GM12878 (cell line): Measurements from ENCODE around the gene ZNF629. TPM values are rescaled to one million over a fixed set of nuclear protein-coding genes. Genes with fewer than 3 reads are reported as not detected.

Source experiments
- ATAC-seq: fragments of 200-7000 bp; cut with Tn5 transposase; 3 replicates; pipeline ENCODE4 v1.9.1; 2020; ENCODE audit warnings: mild to moderate bottlenecking, moderate library complexity
- BruUV-seq: library from RNA; stranded (reverse); fragments of 400-500 nt; replicated peaks from 2 replicates; lab custom pipeline; 2021; lab: Mats Ljungman, UMichigan
- CTCF ChIA-PET: fragments of 300-600 bp; sonication (Branson Sonifier 250); formaldehyde crosslinking; extraction: SDS; loops from one replicate; lab custom pipeline; 2021; ENCODE audit warnings: inconsistent platforms; lab: Yijun Ruan, JAX
- POLR2A ChIA-PET: fragments of 350-600 bp; formaldehyde crosslinking; extraction: SDS; loops from one replicate; lab custom pipeline; 2021; ENCODE audit warnings: inconsistent platforms; lab: Charles Lee
- RAD21 ChIA-PET: fragments of 300-600 bp; sonication (Branson Sonifier 250); formaldehyde crosslinking; loops from one replicate; lab custom pipeline; 2023; ENCODE audit warnings: antibody characterized with exemption; ENCODE audit not compliant: unreplicated experiment; lab: Charles Lee
- SMC1A ChIA-PET: fragments of 300-600 bp; sonication (Branson Sonifier 250); formaldehyde crosslinking; loops from one replicate; lab custom pipeline; 2023; ENCODE audit not compliant: unreplicated experiment, uncharacterized antibody; lab: Charles Lee
- DNase-seq: peaks from one replicate; pipeline ENCODE4 v3.0.0-alpha.2; 2011; ENCODE audit warnings: low read depth, low spot score
- FAIRE-seq: peaks from 3 replicates; lab custom pipeline; 2011; peaks lifted over from hg19 to GRCh38; lab: Jason Lieb, UNC
- H2AFZ ChIP-seq: 2 replicates; pipeline ENCODE4 v1.6.0; 2011; ENCODE audit warnings: low read depth, low read length, control low read depth; ENCODE audit not compliant: control insufficient read depth
- H3K27ac ChIP-seq: 2 replicates; pipeline ENCODE4 v1.5.1; 2011; ENCODE audit warnings: control low read depth; ENCODE audit not compliant: control insufficient read depth, insufficient read depth
- H3K27me3 ChIP-seq, 2 experiments: replicated peaks in 1 of 2; 2 replicates each; pipeline versions ENCODE4 v1.6.0 to v1.6.1; 2011; ENCODE audit warnings: low read length in 1 of 2; ENCODE audit not compliant: control insufficient read depth in 2 of 2, insufficient read depth in 2 of 2
- H3K36me3 ChIP-seq, 2 experiments: 2 replicates each; pipeline ENCODE4 v1.5.1; 2011; ENCODE audit warnings: low read length in 1 of 2; ENCODE audit not compliant: control insufficient read depth in 2 of 2, insufficient read depth in 2 of 2
- H3K4me1 ChIP-seq: 2 replicates; pipeline ENCODE4 v1.6.1; 2011; ENCODE audit warnings: mild to moderate bottlenecking, low read length, moderate library complexity, mixed read lengths; ENCODE audit not compliant: control insufficient read depth, insufficient read depth
- H3K4me2 ChIP-seq: 2 replicates; pipeline ENCODE4 v1.6.0; 2011; ENCODE audit warnings: control low read depth; ENCODE audit not compliant: control insufficient read depth, insufficient read depth
- H3K4me3 ChIP-seq: fragments of 200-600 bp; sonication (generic); 2 replicates; pipeline ENCODE4 v1.5.1; 2016
- H3K79me2 ChIP-seq: 2 replicates; pipeline ENCODE4 v1.6.0; 2011; ENCODE audit warnings: low read length; ENCODE audit not compliant: control insufficient read depth, insufficient read depth
- H3K9ac ChIP-seq: 2 replicates; pipeline ENCODE4 v1.8.0; 2011; ENCODE audit warnings: low read length, control low read depth, mixed read lengths; ENCODE audit not compliant: control insufficient read depth, insufficient read depth
- H3K9me3 ChIP-seq: replicated peaks from 3 replicates; pipeline ENCODE4 v1.5.1; 2011; ENCODE audit warnings: mild to moderate bottlenecking, low read length; ENCODE audit not compliant: control insufficient read depth, insufficient read depth
- H4K20me1 ChIP-seq: 2 replicates; pipeline ENCODE4 v1.6.0; 2011; ENCODE audit not compliant: control insufficient read depth, insufficient read depth
- ASH2L ChIP-seq: fragments of 300-600, 200-600 bp; sonication (generic); IDR thresholded peaks from 2 replicates; pipeline ENCODE4 v1.6.1; 2017; ENCODE audit warnings: low read depth, mild to moderate bottlenecking, borderline replicate concordance
- BHLHE40 ChIP-seq, 2 experiments: fragments of 450-650 bp in 1 of 2; IDR thresholded peaks; 2 replicates each; pipeline ENCODE4 v1.6.1; 2011 to 2017; ENCODE audit warnings: low read depth in 2 of 2, borderline replicate concordance in 1 of 2, improper control_type of control experiment in 1 of 2, low read length in 1 of 2, mild to moderate bottlenecking in 1 of 2
- CHD2 ChIP-seq: IDR thresholded peaks from 2 replicates; pipeline ENCODE4 v1.6.1; 2011; ENCODE audit warnings: low read depth, low read length, improper control_type of control experiment, borderline replicate concordance
- CHD4 ChIP-seq: fragments of 200-600 bp; sonication (generic); IDR thresholded peaks from 2 replicates; pipeline ENCODE4 v1.6.1; 2016; ENCODE audit warnings: mild to moderate bottlenecking
- GATAD2B ChIP-seq: fragments of 450-650 bp; conservative IDR thresholded peaks from 2 replicates; pipeline ENCODE4 v1.6.1; 2017; ENCODE audit warnings: low read depth, mild to moderate bottlenecking, moderate library complexity
- HDAC6 ChIP-seq: fragments of 200-600 bp; sonication (generic); IDR thresholded peaks from one replicate; pipeline ENCODE4 v1.8.0; 2017; ENCODE audit warnings: antibody characterized with exemption; ENCODE audit not compliant: unreplicated experiment
- RCOR1 ChIP-seq: conservative IDR thresholded peaks from 2 replicates; pipeline ENCODE4 v1.6.1; 2012; ENCODE audit warnings: low read depth, low read length, improper control_type of control experiment
- SMARCA5 ChIP-seq: fragments of 450-650 bp; IDR thresholded peaks from 2 replicates; pipeline ENCODE4 v1.6.1; 2017; ENCODE audit warnings: mild to moderate bottlenecking
- SREBF1 ChIP-seq: IDR thresholded peaks from 2 replicates; pipeline ENCODE4 v1.6.1; 2012; ENCODE audit warnings: mild to moderate bottlenecking, low read length
- STAT1 ChIP-seq: fragments of 450-650 bp; conservative IDR thresholded peaks from 2 replicates; pipeline ENCODE4 v1.6.1; 2014; ENCODE audit warnings: antibody characterized with exemption, mild to moderate bottlenecking
- ZNF622 ChIP-seq: fragments of 450-650 bp; IDR thresholded peaks from 2 replicates; pipeline ENCODE4 v1.6.1; 2017; ENCODE audit warnings: mild to moderate bottlenecking, inconsistent platforms
- WGBS: methylation state at CpG from one replicate; pipeline ENCODE4 v1.1.6; 2016; ENCODE audit warnings: low lambda C conversion rate; ENCODE audit not compliant: insufficient replicate concordance, insufficient coverage; ENCODE audit errors: missing lambda C conversion rate; 5-methylcytosine and 5-hydroxymethylcytosine counted together
- in situ Hi-C: fragments of 300-500 bp; cut with MboI; formaldehyde crosslinking; loops from 9 replicates; pipeline ENCODE4 v1.14.3; 2018; ENCODE audit warnings: mixed read lengths
- intact Hi-C: fragments of 100-400 bp; cut with micrococcal nuclease; formaldehyde crosslinking; loops from one replicate; pipeline ENCODE4 v1.14.2; 2022; ENCODE audit not compliant: unreplicated experiment
- polyA plus RNA-seq, 11 experiments: library from polyadenylated mRNA; depleted of rRNA in 4 of 11; unstranded in 6 of 11; stranded (reverse) in 5 of 11; fragments of >200 nt; fragmentation: Nextera tagmentation in 4 of 11; fragmentation: Illumina TruSeq in 1 of 11; extraction: Ambion mirVana in 4 of 11; extraction: Trizol in 1 of 11; gene quantifications; 1 replicate in 1 of 11; 2 replicates in 10 of 11; pipeline versions ENCODE4 v1.2.1 to v1.2.3, GENCODE V29; 2011 to 2016; ENCODE audit warnings: inconsistent platforms in 2 of 11, missing spikeins in 2 of 11, low read depth in 1 of 11
- total RNA-seq, 4 experiments: library from RNA; depleted of rRNA in 3 of 4; stranded (reverse); fragments of >200 nt in 3 of 4; fragmentation: Illumina TruSeq in 1 of 4; extraction: Trizol in 1 of 4; gene quantifications; 2 replicates each; pipeline versions ENCODE4 v1.2.1 to v1.2.3, GENCODE V29; 2013 to 2021
- TF ChIP-seq, protein P1 (sequence below): fragments of 450-650 bp; IDR thresholded peaks from 2 replicates; pipeline ENCODE4 v1.6.1; 2017; ENCODE audit warnings: low read depth, mild to moderate bottlenecking, moderate library complexity
- TF ChIP-seq, protein P2 (sequence below): fragments of 450-650 bp; IDR thresholded peaks from 2 replicates; pipeline ENCODE4 v1.6.1; 2014; ENCODE audit warnings: mild to moderate bottlenecking
- TF ChIP-seq, protein P3 (sequence below): fragments of 450-650 bp; IDR thresholded peaks from 2 replicates; pipeline ENCODE4 v1.6.1; 2017; ENCODE audit warnings: mild to moderate bottlenecking, moderate library complexity

Gene ZNF629
- total and polyA plus RNA-seq, 10 of the 15 experiments (the other 5 are each of a cell fraction or from before 2014, with no cell fraction given), result 0.02 to 0.69 (median 0.40) TPM

DNA sequence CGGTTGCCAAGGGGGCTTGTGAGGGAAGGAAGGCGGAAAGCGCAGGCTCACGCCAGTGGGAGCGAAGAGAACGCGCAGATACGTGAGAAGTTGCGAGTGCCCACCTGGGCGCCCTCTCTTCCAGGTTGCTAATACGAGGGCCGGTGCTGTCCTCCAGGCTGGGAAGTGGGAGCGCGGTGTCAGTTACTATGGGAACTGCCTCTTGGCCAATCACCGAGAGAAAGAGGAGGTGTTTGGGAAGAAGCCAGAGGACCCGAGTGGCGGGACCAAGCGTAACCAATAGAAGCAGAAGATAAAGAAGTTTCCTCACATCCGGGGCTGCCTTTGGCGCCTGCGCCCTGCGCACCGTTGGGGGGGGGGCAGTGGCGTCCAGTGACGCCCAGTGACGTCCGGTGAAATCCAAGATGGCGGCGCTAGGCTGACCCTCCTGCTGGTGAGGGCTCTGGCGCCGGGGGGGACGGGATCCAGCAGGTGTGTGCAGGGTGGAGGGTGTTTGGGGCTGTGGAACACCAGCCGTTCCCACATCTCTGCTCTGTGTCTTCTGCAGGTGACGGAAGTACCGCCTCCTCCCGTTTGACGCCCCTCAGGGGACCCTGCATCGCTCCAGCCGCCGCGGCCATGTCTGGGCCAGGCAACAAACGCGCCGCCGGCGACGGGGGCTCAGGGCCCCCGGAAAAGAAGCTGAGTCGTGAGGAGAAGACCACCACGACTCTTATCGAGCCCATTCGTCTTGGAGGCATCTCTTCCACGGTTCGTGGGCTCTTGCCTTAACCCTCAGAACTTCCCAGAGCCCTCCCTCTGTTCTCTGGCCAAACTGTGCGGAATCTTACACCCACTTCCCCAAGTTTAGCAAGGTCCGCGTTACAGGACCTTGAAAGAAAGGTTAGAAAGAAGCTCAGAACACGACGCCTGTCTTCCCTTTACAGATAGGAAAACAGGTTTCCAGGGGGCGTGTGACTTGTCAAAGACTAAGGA is 24.8 kb downstream of the ZNF629 start, which contains the start of the genes CFAP119 and RNF40 (continued):
- 0 out of 2 replicates have a peak, but pooled peaks have one; percentile 40 for TF ChIP-seq CHD2
- TF ChIP-seq, protein P1, sequence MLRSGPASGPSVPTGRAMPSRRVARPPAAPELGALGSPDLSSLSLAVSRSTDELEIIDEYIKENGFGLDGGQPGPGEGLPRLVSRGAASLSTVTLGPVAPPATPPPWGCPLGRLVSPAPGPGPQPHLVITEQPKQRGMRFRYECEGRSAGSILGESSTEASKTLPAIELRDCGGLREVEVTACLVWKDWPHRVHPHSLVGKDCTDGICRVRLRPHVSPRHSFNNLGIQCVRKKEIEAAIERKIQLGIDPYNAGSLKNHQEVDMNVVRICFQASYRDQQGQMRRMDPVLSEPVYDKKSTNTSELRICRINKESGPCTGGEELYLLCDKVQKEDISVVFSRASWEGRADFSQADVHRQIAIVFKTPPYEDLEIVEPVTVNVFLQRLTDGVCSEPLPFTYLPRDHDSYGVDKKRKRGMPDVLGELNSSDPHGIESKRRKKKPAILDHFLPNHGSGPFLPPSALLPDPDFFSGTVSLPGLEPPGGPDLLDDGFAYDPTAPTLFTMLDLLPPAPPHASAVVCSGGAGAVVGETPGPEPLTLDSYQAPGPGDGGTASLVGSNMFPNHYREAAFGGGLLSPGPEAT, result peak; percentile 72
- TF ChIP-seq, protein P2, sequence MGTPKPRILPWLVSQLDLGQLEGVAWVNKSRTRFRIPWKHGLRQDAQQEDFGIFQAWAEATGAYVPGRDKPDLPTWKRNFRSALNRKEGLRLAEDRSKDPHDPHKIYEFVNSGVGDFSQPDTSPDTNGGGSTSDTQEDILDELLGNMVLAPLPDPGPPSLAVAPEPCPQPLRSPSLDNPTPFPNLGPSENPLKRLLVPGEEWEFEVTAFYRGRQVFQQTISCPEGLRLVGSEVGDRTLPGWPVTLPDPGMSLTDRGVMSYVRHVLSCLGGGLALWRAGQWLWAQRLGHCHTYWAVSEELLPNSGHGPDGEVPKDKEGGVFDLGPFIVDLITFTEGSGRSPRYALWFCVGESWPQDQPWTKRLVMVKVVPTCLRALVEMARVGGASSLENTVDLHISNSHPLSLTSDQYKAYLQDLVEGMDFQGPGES, result no peak
- TF ChIP-seq SMARCA5, result no peak

DNA sequence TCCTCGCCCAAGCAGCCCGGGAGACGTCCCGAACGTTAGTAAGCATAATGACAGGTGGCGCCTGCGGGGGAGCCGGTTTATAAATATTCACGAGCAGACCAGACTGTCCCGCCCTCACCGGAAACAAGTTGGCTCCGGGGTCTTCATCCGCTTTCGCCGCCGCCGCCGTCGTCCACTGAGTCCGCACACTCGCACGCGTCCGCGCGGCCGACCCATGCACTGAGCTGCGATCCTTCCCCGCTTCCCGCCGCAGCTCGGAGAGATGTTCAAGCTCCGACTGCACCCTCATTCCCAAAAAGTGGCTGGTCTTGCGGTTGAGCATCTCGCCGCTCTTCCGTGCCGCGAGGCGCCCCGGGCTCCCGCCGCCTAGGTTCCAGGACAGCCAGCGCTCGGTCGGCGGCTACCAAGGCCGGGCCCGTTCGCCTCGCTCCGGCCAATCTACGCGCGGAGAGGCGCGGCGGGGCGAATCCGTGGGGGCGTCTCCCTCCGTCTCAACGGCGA is 25.5 kb downstream of the ZNF629 start:
- ChIA-PET CTCF (interaction anchor here (0.6 kb wide), 1 partner anchor 11 kb away, joined by 3 read pairs; no protein-coding TSS in a partner anchor), POLR2A (no interaction called here), RAD21 (no interaction called here), SMC1A (interaction anchor here (1.8 kb wide), 1 partner anchor 180 kb away, joined by 5 read pairs; no protein-coding TSS in a partner anchor)
- Histone ChIP-seq H4K20me1 (no peaks in the 10 kb centered on the region), H2AFZ (peak overlapping the region; percentile 94), H3K9me3 (no peaks in the 10 kb centered on the region), H3K27ac (peak overlapping the region; percentile 74), H3K4me1 (peaks cover 9% of the 10 kb centered on the region), H3K4me3 (peak overlapping the region; percentile 83), H3K9ac (peak overlapping the region; percentile 65), H3K79me2 (peaks cover 15% of the 10 kb centered on the region), H3K27me3 (no peaks in the 10 kb centered on the region), H3K4me2 (peak overlapping the region; percentile 93), H3K36me3 (peaks cover 16 to 23% of the 10 kb centered on the region in 2 experiments; a peak in 3 of 4 replicates)
- no TSS peak for BruUV-seq
- ATAC-seq (peak; percentile 65), DNase-seq (no peak), FAIRE-seq (peak; percentile 52)
- in situ Hi-C loops (loop anchor here (25.0 kb wide), 1 partner anchor 1126 kb away; no protein-coding TSS in a partner anchor), intact Hi-C loops (loop anchor here (5.0 kb wide), 2 partner anchors 104 to 161 kb away; partner anchors contain the start of genes FBRS and FBXL19)
- under 1% methylated on average over 60 of the region's 64 CpGs for WGBS
- TF ChIP-seq, protein P3, sequence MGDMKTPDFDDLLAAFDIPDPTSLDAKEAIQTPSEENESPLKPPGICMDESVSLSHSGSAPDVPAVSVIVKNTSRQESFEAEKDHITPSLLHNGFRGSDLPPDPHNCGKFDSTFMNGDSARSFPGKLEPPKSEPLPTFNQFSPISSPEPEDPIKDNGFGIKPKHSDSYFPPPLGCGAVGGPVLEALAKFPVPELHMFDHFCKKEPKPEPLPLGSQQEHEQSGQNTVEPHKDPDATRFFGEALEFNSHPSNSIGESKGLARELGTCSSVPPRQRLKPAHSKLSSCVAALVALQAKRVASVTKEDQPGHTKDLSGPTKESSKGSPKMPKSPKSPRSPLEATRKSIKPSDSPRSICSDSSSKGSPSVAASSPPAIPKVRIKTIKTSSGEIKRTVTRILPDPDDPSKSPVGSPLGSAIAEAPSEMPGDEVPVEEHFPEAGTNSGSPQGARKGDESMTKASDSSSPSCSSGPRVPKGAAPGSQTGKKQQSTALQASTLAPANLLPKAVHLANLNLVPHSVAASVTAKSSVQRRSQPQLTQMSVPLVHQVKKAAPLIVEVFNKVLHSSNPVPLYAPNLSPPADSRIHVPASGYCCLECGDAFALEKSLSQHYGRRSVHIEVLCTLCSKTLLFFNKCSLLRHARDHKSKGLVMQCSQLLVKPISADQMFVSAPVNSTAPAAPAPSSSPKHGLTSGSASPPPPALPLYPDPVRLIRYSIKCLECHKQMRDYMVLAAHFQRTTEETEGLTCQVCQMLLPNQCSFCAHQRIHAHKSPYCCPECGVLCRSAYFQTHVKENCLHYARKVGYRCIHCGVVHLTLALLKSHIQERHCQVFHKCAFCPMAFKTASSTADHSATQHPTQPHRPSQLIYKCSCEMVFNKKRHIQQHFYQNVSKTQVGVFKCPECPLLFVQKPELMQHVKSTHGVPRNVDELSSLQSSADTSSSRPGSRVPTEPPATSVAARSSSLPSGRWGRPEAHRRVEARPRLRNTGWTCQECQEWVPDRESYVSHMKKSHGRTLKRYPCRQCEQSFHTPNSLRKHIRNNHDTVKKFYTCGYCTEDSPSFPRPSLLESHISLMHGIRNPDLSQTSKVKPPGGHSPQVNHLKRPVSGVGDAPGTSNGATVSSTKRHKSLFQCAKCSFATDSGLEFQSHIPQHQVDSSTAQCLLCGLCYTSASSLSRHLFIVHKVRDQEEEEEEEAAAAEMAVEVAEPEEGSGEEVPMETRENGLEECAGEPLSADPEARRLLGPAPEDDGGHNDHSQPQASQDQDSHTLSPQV, result no peak
- TF ChIP-seq SREBF1 (no peak), CHD4 (no peak), GATAD2B (peak; percentile 44; the same call in 1 of the 2 replicates), STAT1 (no peak), HDAC6 (no peak), RCOR1 (no peak), BHLHE40 (IDR thresholded peaks at IDR 0.05; ENCODE audit: borderline replicate concordance in 1 of 2, low read depth in 2 of 2, low read length in 1 of 2) (no peak), ZNF622 (no peak), ASH2L (no peak)
